Measurements from ENCODE around the gene TMIE.
"Not testable (repeated sequence)": the region's sequence is repeated elsewhere in the genome, so short reads cannot be mapped to it uniquely, and the experiment has no call there.

Gene TMIE

GRCh38 chr3:46736006-46736872 is 35.0 kb downstream of the TMIE start:
- Histone ChIP-seq H3K9me2 (replicated peaks; ENCODE audit: control insufficient read depth, low read length) (no peaks in the 10 kb centered on the region), H4K20me1 (ENCODE audit: control insufficient read depth, insufficient read depth, low read depth, low read length) (no peaks in the 10 kb centered on the region), H3K79me2 (ENCODE audit: control insufficient read depth, low read length) (no peaks in the 10 kb centered on the region), H3F3A (ENCODE audit: control insufficient read depth, insufficient read depth) (no peaks in the 10 kb centered on the region), H3K9me3 (ENCODE audit: control insufficient read depth, insufficient read depth, low read length) (no peaks in the 10 kb centered on the region), H3K4me1 (ENCODE audit: control insufficient read depth, low read length) (no peaks in the 10 kb centered on the region), H3K36me3 (ENCODE audit: control insufficient read depth, low read length) (no peaks in the 10 kb centered on the region), H3K27ac (ENCODE audit: low read depth, low read length) (no peak overlapping the region), H3K27me3 (ENCODE audit: control insufficient read depth, low read length) (peaks cover 28% of the 10 kb centered on the region), H3K4me2 (ENCODE audit: low read length) (no peak overlapping the region), H3K4me3 (ENCODE audit: low read length) (no peak overlapping the region)
- TF ChIP-seq EZH2phosphoT487 (IDR thresholded peaks at IDR 0.05; ENCODE audit: borderline replicate concordance, low read length), result no peak
- no peak for TF ChIP-seq CTCF (IDR thresholded peaks at IDR 0.05; ENCODE audit: low read depth, low read length, poor library complexity, severe bottlenecking)

GRCh38 chr3:46737329-46737731 is 36.1 kb downstream of the TMIE start:
- TF ChIP-seq CTCF (IDR thresholded peaks at IDR 0.05; ENCODE audit: low read depth, low read length, poor library complexity, severe bottlenecking) (no peak), EZH2phosphoT487 (IDR thresholded peaks at IDR 0.05; ENCODE audit: borderline replicate concordance, low read length) (no peak)
- Histone ChIP-seq H3K27ac (ENCODE audit: low read depth, low read length) (no peak overlapping the region), H3K36me3 (ENCODE audit: control insufficient read depth, low read length) (no peaks in the 10 kb centered on the region), H3K27me3 (ENCODE audit: control insufficient read depth, low read length) (peaks cover 20% of the 10 kb centered on the region), H3K4me2 (ENCODE audit: low read length) (no peak overlapping the region), H3K9me3 (ENCODE audit: control insufficient read depth, insufficient read depth, low read length) (no peaks in the 10 kb centered on the region), H3K9me2 (replicated peaks; ENCODE audit: control insufficient read depth, low read length) (no peaks in the 10 kb centered on the region), H3F3A (ENCODE audit: control insufficient read depth, insufficient read depth) (no peaks in the 10 kb centered on the region), H3K79me2 (ENCODE audit: control insufficient read depth, low read length) (no peaks in the 10 kb centered on the region), H3K4me3 (ENCODE audit: low read length) (no peak overlapping the region), H4K20me1 (ENCODE audit: control insufficient read depth, insufficient read depth, low read depth, low read length) (no peaks in the 10 kb centered on the region), H3K4me1 (ENCODE audit: control insufficient read depth, low read length) (no peaks in the 10 kb centered on the region)

- H3K4me2 ChIP-seq (ENCODE audit: low read length); H3K36me3 ChIP-seq (ENCODE audit: control insufficient read depth, low read length); H3K9me3 ChIP-seq (ENCODE audit: control insufficient read depth, insufficient read depth, low read length); H3K27ac ChIP-seq (ENCODE audit: low read depth, low read length); H3K4me3 ChIP-seq (ENCODE audit: low read length); H3K9me2 ChIP-seq (replicated peaks; ENCODE audit: control insufficient read depth, low read length); H3F3A ChIP-seq (ENCODE audit: control insufficient read depth, insufficient read depth); H3K4me1 ChIP-seq (ENCODE audit: control insufficient read depth, low read length); H4K20me1 ChIP-seq (ENCODE audit: control insufficient read depth, insufficient read depth, low read depth, low read length); H3K79me2 ChIP-seq (ENCODE audit: control insufficient read depth, low read length): not testable (repeated sequence)
- H3K27me3 ChIP-seq (ENCODE audit: control insufficient read depth, low read length), result peaks cover 10% of the 10 kb centered on the region
Observed at GRCh38 chr3:46739565-46739964, 38.4 kb downstream of the TMIE start.

GRCh38 chr3:46742992-46743585 is 41.9 kb downstream of the TMIE start:
- TF ChIP-seq EZH2phosphoT487 (IDR thresholded peaks at IDR 0.05; ENCODE audit: borderline replicate concordance, low read length), result no peak
- TF ChIP-seq CTCF (IDR thresholded peaks at IDR 0.05; ENCODE audit: low read depth, low read length, poor library complexity, severe bottlenecking), result no peak
- Histone ChIP-seq H3K79me2 (ENCODE audit: control insufficient read depth, low read length) (no peaks in the 10 kb centered on the region), H3K9me2 (replicated peaks; ENCODE audit: control insufficient read depth, low read length) (no peaks in the 10 kb centered on the region), H3K36me3 (ENCODE audit: control insufficient read depth, low read length) (no peaks in the 10 kb centered on the region), H4K20me1 (ENCODE audit: control insufficient read depth, insufficient read depth, low read depth, low read length) (no peaks in the 10 kb centered on the region), H3K27me3 (ENCODE audit: control insufficient read depth, low read length) (0 out of 2 replicates have a peak, but pooled peaks cover 3% of the 10 kb centered on the region), H3K4me2 (ENCODE audit: low read length) (no peak overlapping the region), H3K27ac (ENCODE audit: low read depth, low read length) (no peak overlapping the region), H3K4me3 (ENCODE audit: low read length) (no peak overlapping the region), H3K4me1 (ENCODE audit: control insufficient read depth, low read length) (peaks cover 4% of the 10 kb centered on the region; the same call in 1 of the 2 replicates), H3K9me3 (ENCODE audit: control insufficient read depth, insufficient read depth, low read length) (no peaks in the 10 kb centered on the region), H3F3A (ENCODE audit: control insufficient read depth, insufficient read depth) (no peaks in the 10 kb centered on the region)
